Activated CD4-positive, alpha-beta T cell treated with anti-CD3 and anti-CD28 coated beads for 48 hours (primary cell): ENCODE data around the gene AFF3.

Source experiments
- DNase-seq: peaks from one replicate; pipeline ENCODE4 v3.0.0-alpha.2; 2020

AFF3 gene

GRCh38 chr2:100039291-100039980 lies 103.0 kb downstream of the AFF3 start:
- no peak for DNase-seq

- no peak for DNase-seq
Observed at GRCh38 chr2:100038011-100038410, 104.4 kb downstream of the AFF3 start.

- DNase-seq, result no peak
Observed at GRCh38 chr2:100036793-100037192, 105.6 kb downstream of the AFF3 start.

DNA sequence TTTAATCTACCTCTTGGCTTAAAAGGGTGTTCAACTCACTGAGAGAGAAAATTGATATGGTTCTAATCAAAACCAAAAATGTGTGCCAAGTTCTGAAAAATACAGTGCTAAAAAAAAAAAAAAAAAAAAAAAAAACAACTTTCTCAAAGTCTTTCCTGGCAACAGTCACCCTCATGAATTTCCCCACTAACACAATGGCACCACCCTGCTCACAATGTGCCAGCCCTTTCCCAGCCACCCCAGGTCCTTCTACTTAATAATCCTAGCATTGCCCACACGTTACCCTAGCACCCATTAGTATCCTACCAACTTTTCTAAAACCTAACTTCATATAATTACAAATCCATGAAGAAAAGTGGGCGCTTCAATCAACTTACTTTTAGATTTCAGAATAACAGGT lies 106.4 kb downstream of the AFF3 start:
- no peak for DNase-seq

DNA sequence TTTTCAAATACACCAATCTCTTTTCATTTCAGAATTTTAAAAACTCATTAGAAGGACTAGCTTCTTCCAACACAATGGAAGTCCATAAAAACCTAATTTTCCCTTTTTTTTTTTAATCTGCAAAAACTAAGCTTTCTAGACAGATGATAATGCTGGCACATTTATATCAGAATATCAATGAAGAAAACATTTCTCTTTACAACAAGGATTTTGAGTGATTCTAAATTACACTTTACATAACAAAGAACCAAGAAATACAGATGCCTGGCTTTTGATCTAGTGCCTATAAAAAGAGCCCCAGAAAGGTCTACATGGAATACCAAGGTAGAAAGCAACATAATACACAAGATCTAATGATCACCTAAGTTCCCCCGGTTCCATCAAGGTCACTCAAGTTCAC lies 108.0 kb downstream of the AFF3 start:
- no peak for DNase-seq

DNA sequence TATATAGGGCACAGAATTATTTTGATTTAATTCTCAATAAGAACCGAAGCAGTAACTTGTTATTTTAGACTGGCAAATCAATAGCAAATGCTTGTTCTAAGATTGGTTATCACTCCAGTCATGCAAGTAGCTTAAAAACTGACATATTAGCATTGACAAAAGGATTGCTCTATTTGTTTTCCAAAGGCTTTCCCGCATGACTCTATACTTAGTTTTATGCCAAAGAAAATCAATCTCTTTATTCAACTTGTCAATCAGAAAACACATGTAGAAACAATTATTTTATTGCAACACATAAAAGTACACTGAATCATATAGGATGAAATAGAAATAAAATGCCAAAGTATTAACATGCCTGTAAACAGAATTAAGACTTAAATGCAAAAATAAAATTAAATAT lies 108.4 kb downstream of the AFF3 start:
- no peak for DNase-seq

- no peak for DNase-seq
Observed at GRCh38 chr2:100031604-100032003, 110.8 kb downstream of the AFF3 start.

- no peak for DNase-seq
Observed at GRCh38 chr2:100029460-100029859, 112.9 kb downstream of the AFF3 start.

- DNase-seq, result no peak
Observed at GRCh38 chr2:100021791-100022340, 120.5 kb downstream of the AFF3 start.

GRCh38 chr2:100019499-100019898 lies 122.9 kb downstream of the AFF3 start:
- no peak for DNase-seq

DNA sequence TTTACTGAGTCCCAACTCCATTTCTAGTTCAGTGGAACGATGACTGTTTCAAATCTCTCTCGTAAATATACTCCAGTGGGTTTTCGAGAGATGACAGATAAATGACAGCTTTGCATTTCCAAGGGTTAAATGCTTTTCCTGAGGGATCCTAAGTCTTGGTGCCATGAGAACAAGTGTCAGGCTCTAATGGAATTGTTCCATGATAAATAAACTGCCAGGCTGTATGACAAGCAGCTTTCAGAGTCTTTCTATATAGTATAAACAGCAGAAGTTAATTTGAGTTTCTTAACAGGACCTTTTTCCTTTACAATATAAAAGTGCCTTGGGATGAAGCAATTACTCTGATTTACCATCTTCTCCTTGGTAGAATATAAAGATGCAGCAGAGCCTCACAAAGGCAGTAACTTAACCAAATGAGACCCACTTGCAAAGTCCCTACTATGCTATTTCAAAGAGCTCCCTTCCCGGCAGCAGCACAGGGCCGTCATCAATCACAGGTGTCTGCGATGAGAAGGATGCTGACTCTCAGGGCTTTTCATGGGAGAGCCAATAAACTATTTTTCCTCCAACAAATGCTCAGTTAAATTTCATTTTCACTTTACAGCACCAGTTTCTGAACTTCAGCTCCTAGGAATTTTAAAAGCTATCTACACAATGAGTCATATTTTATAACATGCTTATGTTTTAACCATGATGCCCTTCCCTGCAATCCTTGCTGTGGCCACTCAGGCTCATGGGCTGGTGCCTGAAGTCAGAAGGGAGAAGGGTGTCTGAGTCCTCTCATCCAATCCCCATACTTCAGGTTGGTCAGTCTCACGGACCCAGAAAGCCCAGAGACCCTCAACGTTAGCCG lies 123.8 kb downstream of the AFF3 start:
- no peak for DNase-seq

GRCh38 chr2:100017633-100018032 lies 124.8 kb downstream of the AFF3 start:
- DNase-seq, result no peak

GRCh38 chr2:100016756-100017155 lies 125.6 kb downstream of the AFF3 start:
- no peak for DNase-seq

DNA sequence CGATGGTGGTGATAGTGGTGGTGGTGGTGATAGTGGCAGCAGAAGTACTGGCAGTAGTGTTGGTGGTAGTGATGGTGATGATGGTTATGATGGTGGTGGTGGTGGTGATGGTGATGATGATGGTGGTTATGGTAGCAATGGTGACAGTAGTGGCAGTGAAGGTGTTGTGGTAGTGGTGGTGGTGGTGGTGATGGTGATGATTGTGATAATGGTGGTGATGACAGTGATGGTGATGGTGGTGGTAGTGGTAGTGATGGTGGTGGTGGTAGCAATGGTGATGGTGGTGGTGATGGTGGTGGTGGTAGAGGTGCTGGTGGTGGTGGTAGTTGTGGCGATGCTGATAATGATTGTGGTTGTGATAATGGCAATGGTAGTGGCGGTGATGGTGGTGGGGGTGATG lies 126.5 kb downstream of the AFF3 start:
- no peak for DNase-seq

DNA sequence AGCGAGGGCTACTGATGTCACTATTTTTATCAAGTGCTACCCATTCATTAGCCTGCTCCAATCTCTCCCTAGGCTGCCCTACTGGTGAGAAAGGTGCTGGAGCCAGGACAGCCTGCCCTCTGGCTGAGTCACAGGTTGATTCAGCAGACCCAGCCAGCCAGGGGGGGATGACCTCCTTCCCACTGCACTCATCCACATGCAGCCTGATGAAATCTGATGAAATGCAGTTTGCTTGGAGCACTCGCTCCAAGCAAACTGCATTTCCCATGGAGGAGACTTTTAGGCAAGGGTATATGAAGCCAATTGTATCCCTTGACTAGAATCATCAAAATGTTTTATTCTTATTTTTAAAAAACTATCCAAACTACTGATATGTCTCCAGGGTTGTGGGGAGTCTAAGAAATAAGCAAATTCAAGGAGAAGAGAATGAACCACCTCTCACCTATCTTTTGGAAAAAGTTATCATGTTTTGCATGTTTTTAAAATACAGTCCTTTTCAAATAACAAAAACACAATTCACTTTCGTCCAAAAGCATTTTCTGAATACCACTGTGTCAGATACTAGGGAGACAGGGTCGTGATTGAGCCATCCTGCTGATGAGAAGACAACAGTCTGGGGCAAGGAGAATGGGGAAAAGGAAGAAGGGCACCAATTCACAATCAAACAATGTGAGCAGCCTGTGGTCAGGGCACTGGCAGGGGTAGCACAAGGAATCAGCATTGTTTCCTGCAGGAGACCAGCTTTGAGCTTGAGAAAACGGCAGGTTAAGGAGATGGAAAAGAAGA lies 128.3 kb downstream of the AFF3 start:
- DNase-seq, result no peak

GRCh38 chr2:100012561-100012960 lies 129.8 kb downstream of the AFF3 start:
- no peak for DNase-seq

- DNase-seq, result no peak
Observed at GRCh38 chr2:100011272-100011731, 131.1 kb downstream of the AFF3 start.

DNA sequence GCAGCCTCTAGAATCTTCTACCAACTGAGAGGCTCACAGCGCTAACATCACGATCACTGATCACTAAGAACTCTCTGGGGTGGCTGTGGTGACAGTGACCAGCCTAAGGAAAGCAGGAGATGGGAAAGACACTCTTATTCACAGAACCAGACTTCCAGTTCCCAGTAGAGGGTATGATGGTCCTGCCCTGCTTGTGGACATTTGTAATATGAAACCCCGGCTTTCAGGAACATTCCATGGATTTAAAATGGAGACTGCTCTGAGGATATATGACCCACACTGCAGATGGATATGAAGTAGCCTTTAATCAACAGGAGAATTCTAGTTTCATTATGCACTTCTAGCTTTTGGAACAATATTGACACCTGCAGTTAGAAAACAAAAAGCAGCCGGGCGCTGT lies 131.8 kb downstream of the AFF3 start:
- DNase-seq, result no peak

GRCh38 chr2:100009743-100010142 lies 132.6 kb downstream of the AFF3 start:
- no peak for DNase-seq

- no peak for DNase-seq
Observed at GRCh38 chr2:100008956-100009355, 133.4 kb downstream of the AFF3 start.

DNA sequence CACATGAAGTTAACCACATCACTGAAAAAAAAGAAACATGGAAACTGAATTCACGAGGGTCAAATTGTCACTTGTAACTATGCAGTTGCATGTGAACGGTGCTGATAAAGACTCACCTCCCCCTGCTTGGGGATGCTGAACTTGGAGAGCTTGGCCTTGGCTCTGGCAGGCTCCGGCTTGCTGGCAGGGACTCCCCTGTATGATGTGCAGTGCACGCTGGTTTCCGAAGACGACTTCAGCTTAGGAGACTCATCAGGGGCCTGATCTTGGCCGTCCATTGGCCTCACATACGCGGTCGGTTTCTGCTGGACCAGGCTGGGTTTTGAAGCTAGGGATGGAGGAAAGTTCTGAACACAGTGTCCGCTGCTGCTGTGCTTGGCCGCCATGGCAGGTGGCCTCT lies 135.9 kb downstream of the AFF3 start:
- DNase-seq, result no peak

GRCh38 chr2:100004959-100005387 lies 137.4 kb downstream of the AFF3 start:
- DNase-seq, result no peak

GRCh38 chr2:100004348-100004884 lies 138.0 kb downstream of the AFF3 start:
- DNase-seq, result no peak
